ENCODE data around the gene TLR7. TPM values are rescaled to one million over a fixed set of nuclear protein-coding genes. Genes with fewer than 3 reads are reported as not detected.

TLR7 gene
- total and polyA plus RNA-seq, 2 donors (not counting 1 experiment from before 2014, with no cell fraction given), result not detected

GRCh38 chrX:12932244-12932643 is 65.4 kb downstream of the TLR7 start:
- no peak for TF ChIP-seq EZH2 (IDR thresholded peaks at IDR 0.05; ENCODE audit: low read length, missing control alignments)
- TF ChIP-seq CTCF (conservative IDR thresholded peaks at IDR 0.05 in 1 of 2, IDR thresholded peaks at IDR 0.05 in 1 of 2; ENCODE audit: low read depth in 1 of 2, low read length in 2 of 2), result no peak
- DNase-seq (ENCODE audit: low read depth in 2 of 2), result no peak
- H3K79me2 ChIP-seq (ENCODE audit: control insufficient read depth, insufficient read depth, low read length), result no peaks in the 10 kb centered on the region

GRCh38 chrX:12934850-12935249 is 68.0 kb downstream of the TLR7 start:
- H3K4me3 ChIP-seq (replicated peaks in 1 of 4; ENCODE audit: control extremely low read depth in 1 of 4, insufficient read depth in 1 of 4, low read depth in 3 of 4, low read length in 4 of 4), result no peak overlapping the region
- TF ChIP-seq CTCF (conservative IDR thresholded peaks at IDR 0.05 in 1 of 2, IDR thresholded peaks at IDR 0.05 in 1 of 2; ENCODE audit: low read depth in 1 of 2, low read length in 2 of 2) (no peak), EZH2 (IDR thresholded peaks at IDR 0.05; ENCODE audit: low read length, missing control alignments) (no peak)
- H3K9ac ChIP-seq (ENCODE audit: insufficient read depth, low read length), result no peak overlapping the region
- H3K4me1 ChIP-seq (ENCODE audit: control insufficient read depth, extremely low read depth, insufficient read depth, low read length), result no peaks in the 10 kb centered on the region
- H3K36me3 ChIP-seq (ENCODE audit: control insufficient read depth, insufficient read depth, low read length), result no peaks in the 10 kb centered on the region
- H2AFZ ChIP-seq (ENCODE audit: low read length), result no peak overlapping the region
- H3K79me2 ChIP-seq (ENCODE audit: control insufficient read depth, insufficient read depth, low read length), result no peaks in the 10 kb centered on the region
- H3K27ac ChIP-seq (ENCODE audit: insufficient read depth, low read length), result no peak overlapping the region
- H4K20me1 ChIP-seq (ENCODE audit: control insufficient read depth, extremely low read depth, insufficient read depth, low read length), result no peaks in the 10 kb centered on the region
- no peaks in the 10 kb centered on the region for H3K27me3 ChIP-seq (ENCODE audit: control insufficient read depth, insufficient read depth, low read length)
- no peaks in the 10 kb centered on the region for H3K9me3 ChIP-seq (ENCODE audit: control insufficient read depth, insufficient read depth, low read depth, low read length)
- H3K4me2 ChIP-seq (ENCODE audit: extremely low read depth, insufficient read depth, low read length), result no peak overlapping the region
- no peak for DNase-seq (ENCODE audit: low read depth in 2 of 2)

More at GRCh38 chrX:12932244-12932643, 65.4 kb downstream of the TLR7 start:
- Histone ChIP-seq H3K4me1 (ENCODE audit: control insufficient read depth, extremely low read depth, insufficient read depth, low read length) (no peaks in the 10 kb centered on the region), H3K27me3 (ENCODE audit: control insufficient read depth, insufficient read depth, low read length) (no peaks in the 10 kb centered on the region), H3K4me2 (ENCODE audit: extremely low read depth, insufficient read depth, low read length) (no peak overlapping the region), H3K36me3 (ENCODE audit: control insufficient read depth, insufficient read depth, low read length) (no peaks in the 10 kb centered on the region), H4K20me1 (ENCODE audit: control insufficient read depth, extremely low read depth, insufficient read depth, low read length) (no peaks in the 10 kb centered on the region), H3K9me3 (ENCODE audit: control insufficient read depth, insufficient read depth, low read depth, low read length) (no peaks in the 10 kb centered on the region), H3K27ac (ENCODE audit: insufficient read depth, low read length) (no peak overlapping the region), H2AFZ (ENCODE audit: low read length) (no peak overlapping the region), H3K4me3 (replicated peaks in 1 of 4; ENCODE audit: control extremely low read depth in 1 of 4, insufficient read depth in 1 of 4, low read depth in 3 of 4, low read length in 4 of 4) (no peak overlapping the region), H3K9ac (ENCODE audit: insufficient read depth, low read length) (no peak overlapping the region)

- TF ChIP-seq CTCF (conservative IDR thresholded peaks at IDR 0.05 in 1 of 2, IDR thresholded peaks at IDR 0.05 in 1 of 2; ENCODE audit: low read depth in 1 of 2, low read length in 2 of 2) (no peak), EZH2 (IDR thresholded peaks at IDR 0.05; ENCODE audit: low read length, missing control alignments) (no peak)
- no peaks in the 10 kb centered on the region for H3K4me1 ChIP-seq (ENCODE audit: control insufficient read depth, extremely low read depth, insufficient read depth, low read length)
- no peak overlapping the region for H3K9ac ChIP-seq (ENCODE audit: insufficient read depth, low read length)
- H3K4me2 ChIP-seq (ENCODE audit: extremely low read depth, insufficient read depth, low read length), result no peak overlapping the region
- no peak for DNase-seq (ENCODE audit: low read depth in 2 of 2)
- no peaks in the 10 kb centered on the region for H3K9me3 ChIP-seq (ENCODE audit: control insufficient read depth, insufficient read depth, low read depth, low read length)
- H3K27me3 ChIP-seq (ENCODE audit: control insufficient read depth, insufficient read depth, low read length), result no peaks in the 10 kb centered on the region
- H3K79me2 ChIP-seq (ENCODE audit: control insufficient read depth, insufficient read depth, low read length), result no peaks in the 10 kb centered on the region
- no peak overlapping the region for H2AFZ ChIP-seq (ENCODE audit: low read length)
- H3K36me3 ChIP-seq (ENCODE audit: control insufficient read depth, insufficient read depth, low read length), result no peaks in the 10 kb centered on the region
- H3K4me3 ChIP-seq (replicated peaks in 1 of 4; ENCODE audit: control extremely low read depth in 1 of 4, insufficient read depth in 1 of 4, low read depth in 3 of 4, low read length in 4 of 4), result no peak overlapping the region
- H3K27ac ChIP-seq (ENCODE audit: insufficient read depth, low read length), result no peak overlapping the region
- H4K20me1 ChIP-seq (ENCODE audit: control insufficient read depth, extremely low read depth, insufficient read depth, low read length), result no peaks in the 10 kb centered on the region
Measured at GRCh38 chrX:12936947-12937346, 70.1 kb downstream of the TLR7 start.

Other genes with a start within 250 kb of the TLR7 start
- gene PRPS2, start 75.7 kb upstream of the TLR7 start, total RNA-seq, result 25.3 and 44.2 TPM in 2 replicates
- gene PRPS2, start 75.7 kb upstream of the TLR7 start, polyA plus RNA-seq, result 13.6 and 25.5 TPM in 2 replicates
- gene TLR8, start 39.5 kb downstream of the TLR7 start, total RNA-seq, result not detected in 2 replicates
- not detected in 2 replicates for gene TLR8, start 39.5 kb downstream of the TLR7 start, polyA plus RNA-seq
- gene TMSB4X, start 108.0 kb downstream of the TLR7 start, total RNA-seq, result 14,195 and 17,013 TPM in 2 replicates
- 10,803 and 14,631 TPM in 2 replicates for gene TMSB4X, start 108.0 kb downstream of the TLR7 start, polyA plus RNA-seq
- under 0.01 and 0.26 TPM in 2 replicates for gene FAM9C, start 177.5 kb downstream of the TLR7 start, total RNA-seq
- 0.01 and 0.02 TPM in 2 replicates for gene FAM9C, start 177.5 kb downstream of the TLR7 start, polyA plus RNA-seq